Hepatocyte (in vitro differentiated cells): ENCODE results near the gene SGCG. TPM values are rescaled to one million over a fixed set of nuclear protein-coding genes. Genes with fewer than 3 reads are reported as not detected.

Experiments used
- DNase-seq: peaks from one replicate; pipeline ENCODE4 v3.0.0-alpha.2; 2016; ENCODE audit warnings: low spot score
- H2AFZ ChIP-seq: fragments of 200-600 bp; sonication (generic); 2 replicates; pipeline ENCODE4 v1.6.0; 2016; ENCODE audit warnings: antibody characterized with exemption, mild to moderate bottlenecking
- H3K27ac ChIP-seq: fragments of 200-600 bp; sonication (generic); 2 replicates; pipeline ENCODE4 v1.5.1; 2016; ENCODE audit warnings: mild to moderate bottlenecking
- H3K27me3 ChIP-seq: fragments of 200-600 bp; sonication (generic); 2 replicates; pipeline ENCODE4 v1.6.1; 2016
- H3K36me3 ChIP-seq: fragments of 200-600 bp; sonication (generic); replicated peaks from 2 replicates; pipeline ENCODE4 v1.5.1; 2016; ENCODE audit warnings: low read depth; ENCODE audit not compliant: insufficient read depth
- H3K4me1 ChIP-seq: fragments of 200-600 bp; sonication (generic); 2 replicates; pipeline ENCODE4 v1.5.1; 2016; ENCODE audit warnings: mild to moderate bottlenecking, moderate library complexity; ENCODE audit not compliant: insufficient read depth
- H3K4me2 ChIP-seq: fragments of 200-600 bp; sonication (generic); 2 replicates; pipeline ENCODE4 v1.6.0; 2016
- H3K4me3 ChIP-seq: fragments of 200-600 bp; sonication (generic); 2 replicates; pipeline ENCODE4 v1.5.1; 2016; ENCODE audit warnings: mild to moderate bottlenecking
- H3K79me2 ChIP-seq: fragments of 200-600 bp; sonication (generic); 2 replicates; pipeline ENCODE4 v1.6.0; 2017; ENCODE audit warnings: mild to moderate bottlenecking
- H3K9me2 ChIP-seq: fragments of 200-600 bp; sonication (generic); replicated peaks from 2 replicates; pipeline ENCODE4 v1.6.0; 2017; ENCODE audit warnings: mild to moderate bottlenecking; ENCODE audit not compliant: insufficient read depth
- H3K9me3 ChIP-seq: fragments of 200-600 bp; sonication (generic); 2 replicates; pipeline ENCODE4 v1.5.1; 2016; ENCODE audit warnings: low read depth, mild to moderate bottlenecking
- H4K20me1 ChIP-seq: fragments of 200-600 bp; sonication (generic); 2 replicates; pipeline ENCODE4 v1.6.0; 2016; ENCODE audit warnings: mild to moderate bottlenecking; ENCODE audit not compliant: insufficient read depth, poor library complexity, severe bottlenecking
- EZH2 ChIP-seq: fragments of 200-600 bp; sonication (generic); IDR thresholded peaks from 2 replicates; pipeline ENCODE4 v1.6.1; 2016; ENCODE audit warnings: antibody characterized with exemption, mild to moderate bottlenecking, borderline replicate concordance
- EZH2phosphoT487 ChIP-seq: fragments of 200-600 bp; sonication (generic); IDR thresholded peaks from one replicate; pipeline ENCODE4 v1.6.1; 2018; ENCODE audit warnings: antibody characterized with exemption, mild to moderate bottlenecking, low read depth, moderate library complexity; ENCODE audit not compliant: unreplicated experiment, severe bottlenecking
- WGBS: methylation state at CpG from one replicate; pipeline ENCODE4 v1.1.6; 2016; ENCODE audit warnings: low lambda C conversion rate; ENCODE audit errors: missing lambda C conversion rate; 5-methylcytosine and 5-hydroxymethylcytosine counted together
- polyA plus RNA-seq: library from polyadenylated mRNA; unstranded; fragments of >200 nt; fragmentation: Nextera tagmentation; extraction: Ambion mirVana; gene quantifications from 2 replicates; pipeline ENCODE4 v1.2.1, GENCODE V29; 2016
- total RNA-seq: library from RNA; depleted of rRNA; stranded (reverse); fragments of >200 nt; gene quantifications from 2 replicates; pipeline ENCODE4 v1.2.3, GENCODE V29; 2014
- TF ChIP-seq, protein P1 (sequence below): fragments of 200-600 bp; sonication (generic); IDR thresholded peaks from 2 replicates; pipeline ENCODE4 v1.5.1; 2016; ENCODE audit warnings: antibody characterized with exemption, mild to moderate bottlenecking; ENCODE audit not compliant: poor library complexity

The SGCG gene
- total and polyA plus RNA-seq, 2 experiments from 2014 or later: 2.7 to 3.1 TPM

DNA sequence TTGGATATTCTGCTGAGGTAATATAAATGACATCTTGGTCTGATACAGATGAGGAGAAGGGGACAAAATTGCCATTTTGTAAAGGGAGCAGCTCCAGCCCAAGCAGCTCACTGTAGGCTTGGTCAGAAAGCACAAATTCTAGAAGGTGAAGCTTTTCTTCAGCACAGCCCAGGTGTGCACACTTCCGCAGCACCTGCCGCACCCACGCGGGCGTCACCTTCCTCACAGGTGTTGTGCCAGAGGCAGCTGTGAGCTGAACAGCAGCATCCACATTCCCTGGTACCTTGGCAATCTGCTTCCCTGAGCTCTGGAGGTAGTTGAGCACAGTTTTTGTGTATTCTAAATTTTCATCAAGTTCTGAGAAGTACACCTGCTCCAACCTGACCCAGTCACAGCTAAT is 173.7 kb downstream of the SGCG start:
- TF ChIP-seq, protein P1, sequence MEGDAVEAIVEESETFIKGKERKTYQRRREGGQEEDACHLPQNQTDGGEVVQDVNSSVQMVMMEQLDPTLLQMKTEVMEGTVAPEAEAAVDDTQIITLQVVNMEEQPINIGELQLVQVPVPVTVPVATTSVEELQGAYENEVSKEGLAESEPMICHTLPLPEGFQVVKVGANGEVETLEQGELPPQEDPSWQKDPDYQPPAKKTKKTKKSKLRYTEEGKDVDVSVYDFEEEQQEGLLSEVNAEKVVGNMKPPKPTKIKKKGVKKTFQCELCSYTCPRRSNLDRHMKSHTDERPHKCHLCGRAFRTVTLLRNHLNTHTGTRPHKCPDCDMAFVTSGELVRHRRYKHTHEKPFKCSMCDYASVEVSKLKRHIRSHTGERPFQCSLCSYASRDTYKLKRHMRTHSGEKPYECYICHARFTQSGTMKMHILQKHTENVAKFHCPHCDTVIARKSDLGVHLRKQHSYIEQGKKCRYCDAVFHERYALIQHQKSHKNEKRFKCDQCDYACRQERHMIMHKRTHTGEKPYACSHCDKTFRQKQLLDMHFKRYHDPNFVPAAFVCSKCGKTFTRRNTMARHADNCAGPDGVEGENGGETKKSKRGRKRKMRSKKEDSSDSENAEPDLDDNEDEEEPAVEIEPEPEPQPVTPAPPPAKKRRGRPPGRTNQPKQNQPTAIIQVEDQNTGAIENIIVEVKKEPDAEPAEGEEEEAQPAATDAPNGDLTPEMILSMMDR: no peak
- TF ChIP-seq EZH2phosphoT487: no peak
- TF ChIP-seq EZH2: no peak
- Histone ChIP-seq H2AFZ (no peak overlapping the region), H3K9me3 (no peaks in the 10 kb centered on the region), H3K36me3 (peaks cover 3% of the 10 kb centered on the region), H3K4me2 (no peak overlapping the region), H3K27ac (no peak overlapping the region), H3K27me3 (no peaks in the 10 kb centered on the region), H3K9me2 (no peaks in the 10 kb centered on the region), H3K79me2 (no peaks in the 10 kb centered on the region), H3K4me3 (no peak overlapping the region), H4K20me1 (no peaks in the 10 kb centered on the region), H3K4me1 (peaks cover 4% of the 10 kb centered on the region)
- 99% methylated on average over 5 of the region's 5 CpGs for WGBS
- no peak for DNase-seq

DNA sequence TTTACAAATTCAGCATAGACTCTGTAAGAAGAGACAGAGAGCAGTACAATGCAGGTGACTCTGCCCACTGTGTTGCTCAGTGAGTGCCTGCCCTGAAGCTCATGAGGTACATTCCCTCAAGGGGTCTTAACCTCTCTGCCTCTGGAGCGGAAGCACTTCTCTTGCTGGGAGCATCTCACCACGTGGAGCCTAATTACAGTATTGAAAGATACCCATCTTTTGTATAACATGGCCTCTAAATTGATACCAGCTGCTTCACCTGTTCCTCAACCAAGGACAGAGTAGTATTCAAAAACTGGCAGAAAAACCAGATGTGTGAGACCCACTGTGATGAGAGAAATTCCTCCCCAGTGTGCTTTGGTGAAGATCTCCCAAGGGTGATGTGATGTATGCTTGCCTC is 175.6 kb downstream of the SGCG start:
- Histone ChIP-seq H3K4me1 (no peaks in the 10 kb centered on the region), H3K4me2 (no peak overlapping the region), H3K4me3 (no peak overlapping the region), H4K20me1 (no peaks in the 10 kb centered on the region), H3K79me2 (no peaks in the 10 kb centered on the region), H3K9me3 (no peaks in the 10 kb centered on the region), H3K27ac (no peak overlapping the region), H3K27me3 (no peaks in the 10 kb centered on the region), H3K36me3 (peaks cover 3% of the 10 kb centered on the region), H2AFZ (no peak overlapping the region), H3K9me2 (no peaks in the 10 kb centered on the region)
- 79% methylated on average over 2 of the region's 2 CpGs for WGBS
- TF ChIP-seq, protein P1: no peak
- DNase-seq: no peak

DNA sequence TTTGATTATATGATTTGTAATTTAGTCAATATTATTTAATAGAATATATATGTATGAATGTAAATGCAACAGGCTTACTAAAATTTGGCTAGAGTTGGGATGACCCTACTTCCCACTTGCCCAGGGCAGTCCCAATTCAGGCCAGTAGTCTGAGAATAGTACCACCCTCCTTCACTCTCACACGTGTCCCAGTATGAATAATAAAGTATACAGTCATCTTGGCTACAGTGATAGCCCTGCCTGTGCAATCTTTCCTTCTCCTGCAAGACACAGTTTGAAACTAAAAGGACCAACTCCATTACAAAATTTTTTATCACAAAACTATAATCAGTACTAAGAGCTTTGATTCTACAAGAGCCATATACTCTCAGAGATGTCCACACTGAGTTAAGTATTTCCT is 176.6 kb downstream of the SGCG start:
- Histone ChIP-seq H3K27me3 (no peaks in the 10 kb centered on the region), H3K4me3 (no peak overlapping the region), H3K9me2 (no peaks in the 10 kb centered on the region), H3K9me3 (no peaks in the 10 kb centered on the region), H4K20me1 (no peaks in the 10 kb centered on the region), H3K4me1 (no peaks in the 10 kb centered on the region), H2AFZ (no peak overlapping the region), H3K27ac (no peak overlapping the region), H3K79me2 (no peaks in the 10 kb centered on the region), H3K36me3 (peaks cover 3% of the 10 kb centered on the region), H3K4me2 (no peak overlapping the region)
- no peak for DNase-seq
- TF ChIP-seq EZH2: no peak
- no peak for TF ChIP-seq EZH2phosphoT487
- TF ChIP-seq, protein P1: no peak
- 82% methylated on average over 1 of the region's 1 CpG for WGBS

DNA sequence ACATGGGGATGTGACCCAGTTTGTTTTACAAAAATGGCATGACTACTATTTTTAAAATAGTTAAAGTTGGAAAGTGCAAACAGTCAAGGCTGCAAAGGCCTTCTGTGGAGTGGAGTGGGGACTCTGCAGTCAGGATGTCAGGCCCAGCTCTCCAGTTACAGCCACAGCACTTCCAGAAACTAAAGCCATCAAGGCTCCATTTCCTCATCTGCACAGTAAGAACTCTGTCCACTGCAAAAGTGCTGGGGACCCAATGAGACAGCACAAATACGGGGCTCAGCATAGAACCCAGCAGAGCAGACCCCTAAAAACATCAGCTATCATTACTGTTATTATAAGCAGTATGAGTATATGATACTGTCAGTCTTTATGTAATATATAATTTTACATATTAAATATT is 179.1 kb downstream of the SGCG start:
- Histone ChIP-seq H3K79me2 (no peaks in the 10 kb centered on the region), H4K20me1 (no peaks in the 10 kb centered on the region), H3K27me3 (no peaks in the 10 kb centered on the region), H3K9me2 (no peaks in the 10 kb centered on the region), H3K4me3 (no peak overlapping the region), H3K36me3 (peaks cover 3% of the 10 kb centered on the region), H3K9me3 (no peaks in the 10 kb centered on the region), H3K27ac (no peak overlapping the region), H3K4me2 (no peak overlapping the region), H2AFZ (no peak overlapping the region), H3K4me1 (no peaks in the 10 kb centered on the region)
- 100% methylated on average over 1 of the region's 1 CpG for WGBS
- no peak for DNase-seq
- TF ChIP-seq, protein P1: no peak
- TF ChIP-seq EZH2phosphoT487 (no peak), EZH2 (no peak)
